Activated gamma-delta T cell (primary cell): Measurements from ENCODE around the gene MED16.
"Not testable (repeated sequence)": the region's sequence is repeated elsewhere in the genome, so short reads cannot be mapped to it uniquely, and the experiment has no call there.

Experiments
- DNase-seq: peaks from one replicate; lab custom pipeline; 2025; lab: John Stamatoyannopoulos, UW

Gene MED16

GRCh38 chr19:853614-854220, 39.3 kb downstream of the MED16 start:
- DNase-seq, result not testable (repeated sequence)

GRCh38 chr19:853014-853585, 39.9 kb downstream of the MED16 start:
- DNase-seq, result no peak

- DNase-seq, result no peak
These were observed 40.6 kb downstream of the MED16 start, which contains the start of gene ELANE for GRCh38 chr19:852136-853013. TSS of gene ELANE (plus strand) at chr19:852303. CDS start at chr19:852329, 26 bp downstream.

- DNase-seq, result no peak
These were observed 42.0 kb downstream of the MED16 start for GRCh38 chr19:850979-851335.

GRCh38 chr19:850221-850978, 42.6 kb downstream of the MED16 start:
- no peak for DNase-seq

GRCh38 chr19:849195-849594, 43.8 kb downstream of the MED16 start:
- not testable (repeated sequence) for DNase-seq

GRCh38 chr19:848386-848921, 44.5 kb downstream of the MED16 start:
- no peak for DNase-seq

GRCh38 chr19:845707-846521, 47.1 kb downstream of the MED16 start:
- no peak for DNase-seq

GRCh38 chr19:844546-844971, 48.4 kb downstream of the MED16 start:
- DNase-seq, result no peak

GRCh38 chr19:843836-844545, 49.0 kb downstream of the MED16 start:
- DNase-seq, result no peak

- no peak for DNase-seq
These were observed 49.7 kb downstream of the MED16 start for GRCh38 chr19:843180-843835.

GRCh38 chr19:842802-843179, 50.2 kb downstream of the MED16 start:
- not testable (repeated sequence) for DNase-seq

GRCh38 chr19:840519-841206, 52.3 kb downstream of the MED16 start, which contains the start of gene PRTN3:
TSS of gene PRTN3 (plus strand) at chr19:840999. CDS start at chr19:841009, 10 bp downstream.
- DNase-seq, result no peak

- no peak for DNase-seq
These were observed 57.7 kb downstream of the MED16 start for GRCh38 chr19:835210-835810.

GRCh38 chr19:834216-834615, 58.8 kb downstream of the MED16 start:
- DNase-seq, result no peak

- DNase-seq, result no peak
These were observed 61.3 kb downstream of the MED16 start for GRCh38 chr19:831407-832369.

GRCh38 chr19:829129-829758, 63.7 kb downstream of the MED16 start:
- DNase-seq, result no peak
